Measurements from ENCODE around the gene ABHD5. TPM values are rescaled to one million over a fixed set of nuclear protein-coding genes. Genes with fewer than 3 reads are reported as not detected.

Gene ABHD5
- total RNA-seq, 3 donors from 2014 or later = 15.4 to 16.8 (median 16.2) TPM

DNA sequence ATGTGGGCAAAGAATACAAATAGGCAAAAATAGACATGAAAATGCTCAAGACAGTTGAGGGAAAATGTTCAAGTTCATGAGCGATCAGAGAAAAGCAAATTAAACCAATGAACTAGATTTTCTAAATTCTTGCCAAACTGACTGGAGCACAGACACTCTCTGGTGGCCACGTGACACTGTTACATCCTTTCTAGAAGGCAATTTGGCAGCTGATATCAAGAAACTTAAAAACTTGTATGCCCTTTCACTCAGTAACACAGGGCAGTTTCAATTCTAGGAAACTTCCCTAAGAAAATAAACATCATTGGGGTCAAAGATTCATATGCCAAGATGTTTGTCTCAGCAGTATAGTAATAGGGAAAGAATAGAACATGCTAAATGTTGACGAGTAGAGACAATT, 52.2 kb downstream of the ABHD5 start:
- Mint-ChIP-seq H3K9me3 (peaks cover 13% of the 10 kb centered on the region), H3K4me1 (ENCODE audit: low read depth) (no peaks in the 10 kb centered on the region), H3K36me3 (ENCODE audit: insufficient read depth) (no peaks in the 10 kb centered on the region), H3K27me3 (ENCODE audit: low read depth) (peaks cover 3% of the 10 kb centered on the region), H3K4me3 (no peak overlapping the region)
- no peak for DNase-seq
- no peak for ATAC-seq

DNA sequence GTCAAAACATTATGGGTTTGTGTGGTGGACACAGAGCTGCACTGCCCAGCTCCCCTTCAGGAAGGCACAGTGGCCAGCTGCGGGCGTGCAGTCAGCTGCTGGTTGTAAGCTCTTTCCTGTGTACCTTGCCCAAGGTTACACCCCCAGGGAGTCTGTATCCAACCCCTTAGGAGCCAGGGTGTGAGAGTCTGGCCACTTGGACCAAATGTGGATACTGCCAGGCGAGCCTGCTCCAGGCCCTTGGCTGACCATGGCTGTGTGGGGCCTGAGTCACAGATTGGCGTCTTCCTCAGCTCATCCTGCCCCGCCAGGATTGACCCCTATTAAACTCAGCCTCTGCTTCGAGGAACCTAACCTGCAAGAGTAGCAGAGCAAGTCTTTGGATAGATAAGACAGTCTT, 56.9 kb downstream of the ABHD5 start:
- Mint-ChIP-seq H3K4me3 (no peak overlapping the region), H3K27me3 (ENCODE audit: low read depth) (peaks cover 6% of the 10 kb centered on the region), H3K4me1 (ENCODE audit: low read depth) (no peaks in the 10 kb centered on the region), H3K36me3 (ENCODE audit: insufficient read depth) (no peaks in the 10 kb centered on the region), H3K9me3 (peaks cover 13% of the 10 kb centered on the region)
- DNase-seq = no peak
- ATAC-seq = no peak

DNA sequence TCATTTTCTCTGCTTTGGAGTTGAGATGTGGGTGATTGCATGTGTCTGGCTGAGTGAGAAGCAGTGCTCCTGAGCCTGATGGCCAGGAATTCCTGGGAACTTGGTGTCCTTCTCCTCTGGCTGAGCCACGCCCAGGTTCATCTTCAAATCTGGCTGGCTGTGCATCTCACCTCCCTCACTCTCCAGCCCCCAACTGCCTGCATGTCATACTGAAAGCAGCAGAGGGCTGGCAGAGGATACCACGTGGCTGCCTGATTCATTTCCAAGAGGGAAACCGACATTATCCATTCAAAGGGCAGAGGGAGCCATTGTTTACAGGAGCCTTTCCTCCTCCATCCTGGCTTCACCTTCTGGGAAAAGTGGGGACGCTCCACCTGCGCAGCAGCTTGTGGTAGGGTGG, 57.4 kb downstream of the ABHD5 start:
- Mint-ChIP-seq H3K9me3 (peaks cover 13% of the 10 kb centered on the region), H3K4me1 (ENCODE audit: low read depth) (no peaks in the 10 kb centered on the region), H3K4me3 (no peak overlapping the region), H3K27me3 (ENCODE audit: low read depth) (peaks cover 6% of the 10 kb centered on the region), H3K36me3 (ENCODE audit: insufficient read depth) (no peaks in the 10 kb centered on the region)
- no peak for ATAC-seq
- DNase-seq = no peak

DNA sequence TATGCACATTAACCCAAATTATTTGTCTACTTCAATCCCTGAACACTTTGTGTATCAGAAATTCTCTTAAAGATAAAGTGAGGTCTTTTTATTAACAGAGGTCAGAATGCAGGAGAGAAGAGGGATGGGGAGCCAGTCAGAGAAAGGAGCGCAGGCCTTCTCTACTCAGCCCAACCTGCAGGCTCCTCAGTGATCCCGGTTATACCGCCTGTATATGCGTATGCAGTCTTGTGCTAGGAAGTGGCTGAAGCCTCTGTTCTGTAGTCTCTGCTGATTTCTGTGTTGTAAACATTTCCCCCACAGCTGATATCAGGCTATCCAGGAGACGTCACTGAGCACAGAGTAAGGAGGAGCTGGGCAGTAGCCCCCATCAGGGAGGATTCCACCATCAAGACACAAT, 57.9 kb downstream of the ABHD5 start:
- Mint-ChIP-seq H3K27me3 (ENCODE audit: low read depth) (peaks cover 6% of the 10 kb centered on the region), H3K4me3 (no peak overlapping the region), H3K9me3 (peaks cover 13% of the 10 kb centered on the region), H3K36me3 (ENCODE audit: insufficient read depth) (no peaks in the 10 kb centered on the region), H3K4me1 (ENCODE audit: low read depth) (peaks cover 2% of the 10 kb centered on the region)
- no peak for DNase-seq
- no peak for ATAC-seq

DNA sequence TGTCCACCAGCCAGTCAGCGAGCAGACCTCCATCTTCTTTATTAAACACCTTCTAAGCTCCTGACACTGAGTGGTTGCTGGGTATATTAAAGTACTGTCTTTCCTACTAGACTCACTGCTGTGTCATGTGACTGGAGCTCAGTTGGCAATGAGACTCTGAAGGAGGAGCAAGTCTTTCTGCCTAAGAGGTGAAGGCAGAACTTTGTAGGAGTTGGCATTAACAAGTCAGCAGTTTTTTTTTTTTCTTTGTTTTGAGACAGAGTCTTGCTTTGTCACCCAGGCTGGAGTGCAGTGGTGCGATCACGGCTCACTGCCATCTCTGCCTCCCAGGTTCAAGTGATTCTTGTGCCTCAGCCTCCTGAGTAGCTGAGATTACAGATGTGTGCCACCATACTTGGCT, 62.2 kb downstream of the ABHD5 start:
- Mint-ChIP-seq H3K36me3 (ENCODE audit: insufficient read depth) (no peaks in the 10 kb centered on the region), H3K27me3 (ENCODE audit: low read depth) (peaks cover 3% of the 10 kb centered on the region), H3K4me1 (ENCODE audit: low read depth) (peaks cover 37% of the 10 kb centered on the region), H3K9me3 (no peaks in the 10 kb centered on the region), H3K4me3 (no peak overlapping the region)
- DNase-seq (no peak), ATAC-seq (no peak)

DNA sequence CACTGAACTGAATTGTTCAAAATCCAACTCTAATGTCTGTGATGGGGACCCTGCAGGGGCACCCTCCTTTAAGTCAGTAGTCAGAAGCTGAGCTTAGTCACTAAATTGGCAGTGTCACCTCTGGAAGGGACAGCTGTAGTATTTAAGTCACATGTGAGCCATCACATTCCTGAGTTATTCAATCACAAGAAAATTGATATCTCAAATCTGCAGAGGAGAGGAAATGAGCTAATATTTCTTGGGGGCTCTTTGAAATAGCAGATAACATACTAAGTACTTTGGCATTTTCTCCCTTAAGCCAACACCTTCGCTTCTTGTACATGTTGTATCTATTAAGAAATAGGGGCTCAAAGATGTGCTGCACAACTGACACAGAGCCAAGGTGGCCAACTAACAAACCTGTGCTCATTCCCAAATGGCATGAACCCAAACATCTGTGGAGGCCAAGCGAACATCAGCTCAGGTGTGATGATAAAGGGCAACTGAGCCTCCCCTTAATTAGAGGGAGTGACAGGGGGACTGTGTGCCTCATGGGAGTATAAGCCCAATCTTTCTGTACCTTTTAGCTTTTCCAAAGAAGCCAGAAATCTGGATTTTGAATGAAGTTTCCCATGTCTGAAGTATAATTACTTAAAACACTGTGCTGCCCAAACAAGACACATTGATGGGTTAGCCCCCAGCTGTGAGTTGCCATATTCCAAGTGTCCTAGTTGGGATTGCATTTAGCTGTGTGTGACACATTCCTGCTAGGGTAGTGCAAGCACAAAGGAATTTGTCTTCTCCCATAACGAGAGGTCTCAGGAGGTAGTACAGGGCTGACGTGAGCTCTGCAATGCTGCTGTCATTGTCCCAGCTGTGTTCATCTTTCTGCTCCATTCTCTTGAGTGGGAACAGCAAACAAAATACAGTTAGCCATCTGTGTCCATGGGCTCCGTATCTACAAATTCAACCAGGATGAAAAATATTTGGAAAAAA, 63.3 kb downstream of the ABHD5 start:
- no peaks in the 10 kb centered on the region for H3K36me3 Mint-ChIP-seq (ENCODE audit: insufficient read depth)
- peaks cover 46% of the 10 kb centered on the region for H3K4me1 Mint-ChIP-seq (ENCODE audit: low read depth)
- DNase-seq (no peak), ATAC-seq (no peak)
- H3K4me3 Mint-ChIP-seq = no peak overlapping the region
- no peaks in the 10 kb centered on the region for H3K9me3 Mint-ChIP-seq
- H3K27me3 Mint-ChIP-seq (ENCODE audit: low read depth) = peaks cover 3% of the 10 kb centered on the region

DNA sequence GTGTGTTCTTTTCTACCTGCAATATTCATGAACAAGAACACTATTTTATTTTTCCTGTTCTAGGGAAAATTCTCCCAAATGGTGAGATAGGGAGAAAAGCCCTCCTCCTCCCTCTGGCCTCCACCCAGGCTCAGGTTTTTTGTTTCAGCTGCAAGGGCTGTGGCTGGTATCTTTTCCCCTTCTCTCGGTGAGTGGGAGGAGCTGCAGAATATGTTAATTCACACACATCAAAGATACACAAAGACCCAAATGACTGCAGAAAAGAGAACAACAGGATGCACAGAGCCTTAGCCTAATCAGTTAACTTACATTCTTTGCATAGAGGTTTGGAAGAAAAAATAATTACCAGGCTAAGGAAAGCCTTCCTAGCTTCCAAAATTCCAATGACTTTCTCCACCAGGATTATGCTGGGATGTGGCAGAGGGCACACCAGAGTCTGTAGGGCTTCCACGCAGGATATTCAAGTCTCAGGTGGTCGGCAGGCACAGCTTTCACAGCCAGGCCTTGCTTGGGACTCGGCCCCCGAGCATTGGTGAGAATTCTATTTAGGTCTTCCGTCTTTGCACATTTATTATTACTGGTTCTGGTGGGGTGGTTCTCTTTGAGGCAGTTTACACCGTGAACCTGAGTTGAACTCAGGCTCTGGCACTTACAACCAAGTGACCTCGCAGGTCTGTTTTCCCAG, 64.9 kb downstream of the ABHD5 start:
- ATAC-seq (peak; percentile 89 to 91), DNase-seq (no peak)
- no peaks in the 10 kb centered on the region for H3K36me3 Mint-ChIP-seq (ENCODE audit: insufficient read depth)
- no peaks in the 10 kb centered on the region for H3K9me3 Mint-ChIP-seq
- no peaks in the 10 kb centered on the region for H3K27me3 Mint-ChIP-seq (ENCODE audit: low read depth)
- H3K4me3 Mint-ChIP-seq = no peak overlapping the region
- peaks cover 50% of the 10 kb centered on the region for H3K4me1 Mint-ChIP-seq (ENCODE audit: low read depth)

DNA sequence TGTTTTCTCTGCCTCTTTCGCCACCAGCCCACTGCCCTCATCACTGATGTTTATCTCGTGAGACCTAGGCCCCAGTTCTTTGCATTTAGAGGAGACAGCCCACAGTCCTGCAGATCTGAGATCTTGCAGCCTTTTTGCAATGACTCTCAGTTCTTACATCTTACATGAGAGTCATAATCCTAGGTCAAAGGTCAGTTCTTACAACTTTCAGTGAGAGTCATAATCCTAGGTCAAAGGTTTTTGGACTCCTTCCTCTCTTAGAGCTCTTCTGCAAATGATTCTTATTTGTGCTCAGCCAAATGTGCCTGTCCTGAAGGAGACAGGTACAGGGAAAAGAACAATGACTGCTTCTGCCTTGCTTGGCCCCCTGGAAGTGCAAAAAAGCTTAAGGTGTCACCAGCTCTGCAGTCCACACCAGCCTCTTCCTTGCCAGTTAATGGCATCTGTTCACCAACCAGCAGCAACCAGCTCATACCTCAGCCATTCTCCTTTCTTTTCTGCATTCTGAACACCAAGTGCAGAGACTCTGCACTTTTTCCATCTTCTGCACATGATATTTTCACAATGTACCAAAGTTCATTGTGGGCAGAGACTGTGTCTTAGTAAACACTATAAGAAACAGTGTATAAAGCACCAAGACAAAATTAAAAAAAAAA, 67.1 kb downstream of the ABHD5 start:
- DNase-seq = no peak
- Mint-ChIP-seq H3K27me3 (ENCODE audit: low read depth) (no peaks in the 10 kb centered on the region), H3K4me3 (no peak overlapping the region), H3K4me1 (ENCODE audit: low read depth) (peaks cover 50% of the 10 kb centered on the region), H3K9me3 (no peaks in the 10 kb centered on the region), H3K36me3 (ENCODE audit: insufficient read depth) (no peaks in the 10 kb centered on the region)
- no peak for ATAC-seq

DNA sequence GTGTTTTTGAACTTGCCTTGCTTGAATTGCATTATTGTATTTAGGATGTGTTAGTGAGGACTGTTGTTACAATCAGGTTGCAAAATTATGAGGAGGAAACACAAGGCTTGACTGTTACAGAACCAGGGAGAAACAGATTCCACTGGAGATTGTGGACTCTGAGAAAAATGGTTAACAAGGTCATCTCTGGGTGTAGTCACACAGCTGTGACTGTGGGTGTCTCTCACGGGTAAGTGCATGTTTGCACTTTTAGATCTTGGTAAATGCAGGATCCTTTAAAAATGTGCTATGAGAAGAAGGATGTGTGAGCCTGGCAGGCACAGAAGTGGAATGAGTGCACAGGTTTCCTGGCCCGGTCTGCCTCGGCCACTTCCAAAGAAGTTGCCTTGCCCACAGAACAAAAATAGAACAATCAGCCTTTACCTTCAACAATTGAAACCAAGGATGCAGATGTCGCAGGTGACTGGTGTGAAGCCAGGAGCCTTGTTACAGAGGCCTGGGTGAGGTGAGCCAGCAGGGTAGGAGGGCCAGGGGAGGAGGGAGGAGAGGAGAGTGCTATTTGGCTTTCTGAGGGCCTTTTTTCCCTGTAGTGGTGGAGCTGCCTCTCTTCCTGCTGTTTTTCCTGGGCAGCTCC, 68.0 kb downstream of the ABHD5 start:
- H3K27me3 Mint-ChIP-seq (ENCODE audit: low read depth) = no peaks in the 10 kb centered on the region
- H3K36me3 Mint-ChIP-seq (ENCODE audit: insufficient read depth) = no peaks in the 10 kb centered on the region
- no peak for DNase-seq
- ATAC-seq = no peak
- no peaks in the 10 kb centered on the region for H3K9me3 Mint-ChIP-seq
- peaks cover 48% of the 10 kb centered on the region for H3K4me1 Mint-ChIP-seq (ENCODE audit: low read depth)
- no peak overlapping the region for H3K4me3 Mint-ChIP-seq

DNA sequence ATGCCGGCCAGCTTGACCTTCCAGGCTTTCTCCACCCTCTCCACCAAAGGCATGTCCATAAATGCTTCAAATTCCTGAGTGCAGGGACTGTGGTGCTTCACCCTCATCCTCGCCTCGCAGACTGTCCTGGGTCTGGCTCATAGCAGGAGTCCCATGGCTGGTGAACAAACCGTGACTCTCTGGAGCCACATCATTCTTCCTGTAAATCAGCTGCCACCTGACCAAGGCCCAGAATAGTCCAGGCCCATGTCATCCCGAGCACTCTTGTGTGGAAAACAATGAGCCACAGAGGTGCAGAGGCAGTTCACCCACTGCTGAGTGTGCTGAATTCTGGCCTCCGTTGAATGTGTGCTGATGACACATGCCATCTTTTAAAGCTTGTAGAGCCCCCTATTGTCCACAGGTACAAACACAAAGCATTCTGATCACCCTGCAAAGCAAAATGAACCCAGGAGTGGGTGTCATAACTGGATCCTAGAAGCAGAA, 68.6 kb downstream of the ABHD5 start:
- Mint-ChIP-seq H3K4me1 (ENCODE audit: low read depth) (peaks cover 47% of the 10 kb centered on the region), H3K9me3 (no peaks in the 10 kb centered on the region), H3K4me3 (no peak overlapping the region), H3K36me3 (ENCODE audit: insufficient read depth) (no peaks in the 10 kb centered on the region), H3K27me3 (ENCODE audit: low read depth) (no peaks in the 10 kb centered on the region)
- DNase-seq (no peak), ATAC-seq (peak in 1 of 2 donors; percentile 31)

DNA sequence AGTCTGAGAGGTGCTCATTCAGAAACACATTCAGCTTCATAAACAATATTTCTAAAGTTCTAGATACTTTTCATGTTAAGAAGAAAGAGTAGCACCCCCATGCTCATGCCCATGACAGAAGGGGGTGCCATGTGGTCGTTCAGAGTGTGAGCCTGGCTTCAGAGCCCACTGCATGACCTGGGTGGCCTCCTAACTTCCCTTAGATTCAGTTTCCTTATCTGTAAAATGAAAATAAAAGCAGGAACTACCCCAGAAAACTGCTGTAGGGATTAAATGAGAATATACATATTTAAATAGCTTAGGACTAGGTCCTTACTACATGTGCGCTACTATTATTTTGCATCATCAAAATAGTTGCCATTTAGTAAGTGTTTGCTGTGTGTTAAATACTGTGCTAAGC, 69.2 kb downstream of the ABHD5 start:
- DNase-seq (no peak), ATAC-seq (no peak)
- Mint-ChIP-seq H3K27me3 (ENCODE audit: low read depth) (no peaks in the 10 kb centered on the region), H3K36me3 (ENCODE audit: insufficient read depth) (no peaks in the 10 kb centered on the region), H3K4me3 (no peak overlapping the region), H3K4me1 (ENCODE audit: low read depth) (peaks cover 41% of the 10 kb centered on the region), H3K9me3 (no peaks in the 10 kb centered on the region)

DNA sequence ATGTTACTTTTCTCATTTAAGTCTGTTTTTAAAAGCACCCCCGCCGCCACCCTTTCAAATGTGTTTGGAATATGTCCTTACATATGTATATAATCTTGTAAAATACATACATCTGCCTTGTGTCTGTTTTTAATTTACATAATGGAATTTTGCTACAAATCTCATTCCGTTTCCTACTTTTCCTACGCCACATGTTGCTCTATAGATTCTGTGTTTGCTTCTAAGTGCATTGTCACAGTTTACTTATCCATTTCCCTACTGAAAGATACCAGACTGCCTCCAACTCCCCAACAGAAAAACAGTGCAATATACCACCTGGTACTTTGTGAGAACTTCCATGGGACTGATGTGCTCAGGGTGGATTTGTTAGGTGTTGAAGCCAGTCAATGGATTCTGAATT, 70.2 kb downstream of the ABHD5 start:
- Mint-ChIP-seq H3K36me3 (ENCODE audit: insufficient read depth) (no peaks in the 10 kb centered on the region), H3K4me3 (no peak overlapping the region), H3K27me3 (ENCODE audit: low read depth) (no peaks in the 10 kb centered on the region), H3K9me3 (no peaks in the 10 kb centered on the region), H3K4me1 (ENCODE audit: low read depth) (peaks cover 31% of the 10 kb centered on the region)
- ATAC-seq = no peak
- DNase-seq = no peak

DNA sequence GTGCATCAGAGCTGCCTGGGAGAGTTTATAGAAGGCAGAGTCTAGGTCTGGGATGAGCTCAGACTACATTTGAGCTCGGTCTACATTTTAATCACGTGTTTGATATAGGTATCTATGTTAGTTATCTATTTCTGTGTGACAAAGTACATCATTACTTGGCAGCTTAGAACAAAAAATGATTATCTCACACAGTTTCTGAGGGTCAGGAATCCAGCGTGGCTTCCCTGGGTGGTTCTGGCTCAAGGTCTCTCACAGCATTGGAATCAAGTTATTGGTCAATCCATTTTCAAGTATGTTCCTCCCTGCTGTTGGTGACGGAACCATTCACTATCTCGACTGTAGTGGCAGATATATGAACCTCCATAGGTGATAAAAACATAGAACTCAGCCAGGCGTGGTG, 71.7 kb downstream of the ABHD5 start:
- H3K27me3 Mint-ChIP-seq (ENCODE audit: low read depth) = no peaks in the 10 kb centered on the region
- no peak overlapping the region for H3K4me3 Mint-ChIP-seq
- ATAC-seq = no peak
- no peaks in the 10 kb centered on the region for H3K9me3 Mint-ChIP-seq
- H3K36me3 Mint-ChIP-seq (ENCODE audit: insufficient read depth) = no peaks in the 10 kb centered on the region
- no peak for DNase-seq
- peaks cover 18% of the 10 kb centered on the region for H3K4me1 Mint-ChIP-seq (ENCODE audit: low read depth)

DNA sequence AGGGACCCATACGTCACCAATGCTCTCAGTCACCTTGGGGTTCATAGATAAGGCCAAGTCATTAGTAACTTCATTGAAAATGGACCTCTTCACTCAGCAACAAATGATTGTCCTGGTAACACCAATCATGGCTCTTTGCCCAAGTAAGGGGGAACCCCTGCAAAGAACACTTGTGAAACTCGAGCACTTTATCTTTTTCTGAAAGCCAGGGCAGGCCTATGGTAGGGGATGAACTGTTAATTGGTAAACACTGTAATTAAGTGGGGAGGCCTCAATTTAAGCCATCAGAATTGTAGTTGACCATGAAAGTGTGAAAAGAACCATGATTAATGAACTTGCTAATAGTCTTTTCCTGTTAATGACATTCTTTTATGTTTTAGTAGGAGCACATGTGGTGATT, 73.3 kb downstream of the ABHD5 start:
- no peak for DNase-seq
- Mint-ChIP-seq H3K4me3 (no peak overlapping the region), H3K9me3 (no peaks in the 10 kb centered on the region), H3K36me3 (ENCODE audit: insufficient read depth) (no peaks in the 10 kb centered on the region), H3K4me1 (ENCODE audit: low read depth) (peaks cover 10% of the 10 kb centered on the region), H3K27me3 (ENCODE audit: low read depth) (no peaks in the 10 kb centered on the region)
- ATAC-seq = no peak

All from activated T-cell treated with anti-CD3 and anti-CD28 coated beads, Interleukin-2, amount 50 U/mL, for 4 hours (primary cell).